ENCODE measurements around the gene KCNH1.

DNA sequence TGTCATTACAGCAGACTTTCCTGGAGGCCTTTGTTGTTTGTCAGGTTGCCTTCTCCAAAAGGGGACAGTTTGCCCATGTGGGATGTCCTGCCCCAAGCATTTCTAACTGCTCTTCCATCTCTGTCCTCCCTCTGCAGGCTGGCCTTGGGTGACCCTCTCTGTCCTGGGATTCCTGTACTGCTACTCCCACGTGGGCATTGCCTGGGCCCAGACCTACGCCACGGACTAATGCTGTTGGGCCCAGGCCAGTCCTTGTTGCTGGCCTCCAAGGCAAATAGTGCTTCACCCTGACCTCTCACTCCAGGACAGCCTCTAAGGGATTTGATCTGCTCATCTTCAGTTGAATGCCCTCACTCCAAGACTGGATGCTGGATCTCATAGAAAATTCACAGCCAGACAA, 459.8 kb downstream of the KCNH1 start:
- TF ChIP-seq, protein P1, sequence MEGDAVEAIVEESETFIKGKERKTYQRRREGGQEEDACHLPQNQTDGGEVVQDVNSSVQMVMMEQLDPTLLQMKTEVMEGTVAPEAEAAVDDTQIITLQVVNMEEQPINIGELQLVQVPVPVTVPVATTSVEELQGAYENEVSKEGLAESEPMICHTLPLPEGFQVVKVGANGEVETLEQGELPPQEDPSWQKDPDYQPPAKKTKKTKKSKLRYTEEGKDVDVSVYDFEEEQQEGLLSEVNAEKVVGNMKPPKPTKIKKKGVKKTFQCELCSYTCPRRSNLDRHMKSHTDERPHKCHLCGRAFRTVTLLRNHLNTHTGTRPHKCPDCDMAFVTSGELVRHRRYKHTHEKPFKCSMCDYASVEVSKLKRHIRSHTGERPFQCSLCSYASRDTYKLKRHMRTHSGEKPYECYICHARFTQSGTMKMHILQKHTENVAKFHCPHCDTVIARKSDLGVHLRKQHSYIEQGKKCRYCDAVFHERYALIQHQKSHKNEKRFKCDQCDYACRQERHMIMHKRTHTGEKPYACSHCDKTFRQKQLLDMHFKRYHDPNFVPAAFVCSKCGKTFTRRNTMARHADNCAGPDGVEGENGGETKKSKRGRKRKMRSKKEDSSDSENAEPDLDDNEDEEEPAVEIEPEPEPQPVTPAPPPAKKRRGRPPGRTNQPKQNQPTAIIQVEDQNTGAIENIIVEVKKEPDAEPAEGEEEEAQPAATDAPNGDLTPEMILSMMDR (conservative IDR thresholded peaks at IDR 0.05; ENCODE audit: low read depth, low read length) = no peak
- TF ChIP-seq EZH2 (IDR thresholded peaks at IDR 0.05; ENCODE audit: borderline replicate concordance, low read depth, low read length, poor library complexity, severe bottlenecking) = no peak

Data from A673 (cell line).